ENCODE measurements around the gene KIAA1671.

KIAA1671 gene

DNA sequence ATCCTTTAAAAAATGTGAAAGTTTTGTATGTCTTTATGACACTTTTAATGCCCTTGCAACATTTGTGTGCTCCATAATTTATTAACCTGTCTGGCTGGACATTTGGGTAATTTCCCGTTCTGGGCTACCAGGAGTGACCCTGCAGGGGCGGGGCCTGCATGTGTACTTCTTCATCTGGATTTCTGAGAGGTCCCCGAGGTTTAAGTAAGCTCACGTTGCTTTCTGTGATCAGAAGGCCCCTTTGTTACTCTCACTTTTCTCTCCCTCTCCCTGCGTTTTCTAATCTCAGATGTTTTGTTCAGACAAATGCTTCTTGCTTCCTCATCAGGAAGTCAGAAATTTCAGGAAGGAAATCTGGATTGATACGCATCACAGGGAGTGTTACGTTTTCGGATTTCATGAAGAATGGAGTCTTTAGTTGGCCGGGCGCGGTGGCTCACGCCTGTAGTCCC lies 168.3 kb downstream of the KIAA1671 start:
- no peak for DNase-seq

GRCh38 chr22:25122136-25122764 lies 169.7 kb downstream of the KIAA1671 start:
- DNase-seq: no peak

- no peak for DNase-seq
These were observed 171.2 kb downstream of the KIAA1671 start for GRCh38 chr22:25123677-25124076.

DNA sequence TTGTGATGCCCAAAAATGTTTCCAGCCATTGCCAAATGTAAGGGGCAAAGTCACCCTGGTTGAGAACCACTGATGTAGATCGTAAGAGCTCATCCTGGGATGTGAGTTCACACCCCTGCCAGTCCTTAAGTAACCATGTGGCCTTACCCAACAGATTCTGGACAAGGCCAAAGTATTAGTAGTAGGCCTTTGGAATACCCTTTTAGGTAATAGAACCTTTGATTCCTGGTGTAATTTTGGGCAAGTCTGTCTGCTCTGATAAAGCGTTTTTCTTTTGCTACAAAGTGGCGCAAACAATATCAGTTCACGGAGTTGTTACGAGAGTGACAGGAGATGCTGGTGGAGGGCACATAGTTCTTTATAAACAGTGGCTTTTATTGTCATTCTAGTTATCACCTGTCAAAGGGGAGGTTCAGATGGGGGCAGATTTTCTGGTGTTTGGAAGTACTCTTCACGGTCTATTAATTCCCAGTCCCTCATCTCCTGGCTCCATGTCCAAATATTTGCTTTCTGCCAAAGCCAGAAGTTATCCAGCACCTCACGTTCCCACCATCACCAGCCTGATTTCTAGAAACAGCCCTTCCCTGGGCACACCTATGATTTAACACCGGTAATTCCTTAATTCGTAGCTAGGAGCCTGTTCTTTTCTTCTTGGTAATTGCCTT lies 173.3 kb downstream of the KIAA1671 start:
- no peak for DNase-seq

- DNase-seq: no peak
These were observed 174.0 kb downstream of the KIAA1671 start for GRCh38 chr22:25126510-25126909.

DNA sequence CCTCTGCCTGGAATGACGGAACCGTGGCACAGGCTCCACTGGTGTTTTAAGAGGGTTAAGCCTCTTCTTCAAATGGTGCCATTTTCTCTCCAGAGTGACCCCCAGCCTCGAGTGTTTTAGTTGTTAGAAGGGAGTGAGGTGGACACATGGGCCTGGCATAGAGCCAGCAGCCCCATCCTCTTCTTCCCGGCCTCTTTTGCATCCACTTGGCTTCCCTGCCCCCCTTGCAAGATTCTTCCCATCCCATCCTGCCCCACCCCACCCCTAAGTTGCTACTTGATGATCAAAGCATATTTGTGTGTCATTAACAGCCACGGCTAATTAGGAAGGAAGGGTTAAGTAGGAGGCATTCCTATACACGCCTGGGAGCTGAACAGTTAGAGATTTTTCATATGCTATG lies 174.8 kb downstream of the KIAA1671 start:
- no peak for DNase-seq

DNA sequence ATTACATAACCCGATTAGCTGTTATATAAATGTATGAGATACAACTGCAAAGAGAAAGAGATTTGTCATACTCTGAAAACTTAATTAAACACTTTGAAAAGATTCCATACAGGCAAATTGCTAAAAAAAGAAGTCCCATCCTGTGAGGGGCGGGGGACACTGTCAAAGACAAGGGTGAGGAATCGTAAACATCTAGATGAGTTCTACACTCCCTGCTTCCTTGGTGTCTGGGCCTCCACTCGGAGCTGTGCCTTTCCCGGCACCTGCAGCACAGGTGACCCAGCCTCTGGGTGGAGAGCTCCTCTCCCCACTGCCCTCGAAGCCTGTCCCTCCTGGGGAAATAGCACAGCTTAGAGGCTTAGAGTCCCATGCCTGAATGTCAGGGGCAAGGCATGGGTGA lies 177.9 kb downstream of the KIAA1671 start:
- DNase-seq: no peak

- no peak for DNase-seq
These were observed 178.8 kb downstream of the KIAA1671 start for GRCh38 chr22:25131198-25131887.

- no peak for DNase-seq
These were observed 181.5 kb downstream of the KIAA1671 start for GRCh38 chr22:25134028-25134427.

- DNase-seq: no peak
These were observed 181.9 kb downstream of the KIAA1671 start for GRCh38 chr22:25134451-25134850.

GRCh38 chr22:25136953-25137576 lies 184.5 kb downstream of the KIAA1671 start:
- DNase-seq: no peak

- no peak for DNase-seq
These were observed 185.3 kb downstream of the KIAA1671 start for GRCh38 chr22:25137577-25138525.

GRCh38 chr22:25139062-25139461 lies 186.5 kb downstream of the KIAA1671 start:
- no peak for DNase-seq

DNA sequence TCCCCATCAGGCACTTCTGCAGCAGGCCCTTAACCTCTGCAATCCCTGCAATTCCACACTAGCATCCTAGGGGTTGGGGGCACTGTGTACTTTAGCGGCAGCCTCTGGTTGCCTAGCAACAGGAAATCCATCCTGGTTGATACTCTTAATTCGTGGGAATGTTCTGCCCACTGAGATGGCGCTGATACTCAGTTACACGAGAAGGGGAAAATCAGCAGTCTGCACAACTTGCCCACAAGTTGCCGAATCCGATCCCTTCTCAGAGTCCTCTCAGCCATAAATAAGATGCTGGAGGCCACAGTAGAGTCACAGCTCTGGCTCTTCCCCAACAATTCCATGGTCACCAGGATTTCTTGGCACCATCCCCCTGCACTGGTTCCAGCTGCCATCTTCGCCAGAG lies 189.6 kb downstream of the KIAA1671 start:
- DNase-seq: no peak

DNA sequence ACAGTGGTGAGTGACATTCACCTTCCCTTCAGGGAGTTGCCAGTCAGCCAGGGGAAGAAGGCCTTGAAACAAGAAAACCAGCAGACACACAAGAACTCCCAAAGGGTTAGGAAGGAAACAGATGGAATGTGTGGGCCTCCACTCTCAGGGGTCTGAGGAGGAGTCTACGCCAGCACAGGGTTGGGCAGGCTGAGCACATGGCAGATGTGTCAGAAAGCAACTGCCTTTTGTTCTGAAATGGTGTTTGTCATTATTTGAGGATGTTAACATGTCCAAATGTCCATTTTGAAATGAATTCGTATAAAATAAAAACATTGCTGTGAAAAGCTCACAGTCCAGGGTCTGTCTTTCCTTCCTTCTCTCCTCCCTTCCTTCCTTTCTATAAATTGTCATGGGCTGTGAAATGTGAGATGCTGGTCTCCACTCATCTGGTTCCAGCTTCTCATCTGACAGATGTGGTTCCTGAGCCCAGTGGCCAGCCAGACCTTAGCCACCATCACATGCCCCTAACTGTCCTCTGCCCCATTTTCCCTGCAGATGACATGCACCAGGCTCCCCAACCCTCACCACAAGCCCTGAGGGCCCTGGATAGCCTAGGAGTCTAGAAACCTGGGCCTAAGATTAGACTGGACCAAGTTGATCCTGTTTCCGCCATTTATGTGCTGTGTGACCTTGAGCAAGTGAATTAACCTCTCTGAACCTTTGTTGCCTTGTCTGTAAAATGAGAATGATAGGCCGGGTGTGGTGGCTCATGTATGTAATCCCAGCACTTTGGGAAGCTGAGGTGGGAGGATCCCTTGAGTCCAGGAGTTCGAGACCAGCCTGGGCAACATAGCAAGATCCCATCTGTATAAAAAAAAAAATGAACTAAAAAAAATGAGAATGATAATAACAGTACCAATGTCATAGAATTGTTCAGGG lies 190.9 kb downstream of the KIAA1671 start:
- DNase-seq: no peak

DNA sequence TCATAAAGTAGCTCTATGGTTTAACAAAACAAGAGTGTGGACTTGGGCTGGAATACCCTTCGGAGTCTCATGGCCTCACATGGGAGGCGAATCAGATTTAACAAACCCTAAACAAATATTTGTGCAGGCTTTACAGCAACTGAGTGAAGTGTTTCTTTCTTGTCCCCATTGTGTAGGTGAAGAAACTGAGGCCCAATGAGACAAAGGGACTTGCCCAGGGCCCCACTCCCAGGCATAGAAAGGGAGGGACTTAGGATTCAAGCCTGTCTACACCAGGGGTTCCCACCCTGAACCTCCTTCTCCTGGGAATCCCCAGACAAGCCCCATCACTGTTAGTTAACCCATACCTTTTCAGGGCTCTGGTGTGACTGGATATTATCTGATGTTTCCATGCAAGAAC lies 192.0 kb downstream of the KIAA1671 start:
- DNase-seq: no peak

DNA sequence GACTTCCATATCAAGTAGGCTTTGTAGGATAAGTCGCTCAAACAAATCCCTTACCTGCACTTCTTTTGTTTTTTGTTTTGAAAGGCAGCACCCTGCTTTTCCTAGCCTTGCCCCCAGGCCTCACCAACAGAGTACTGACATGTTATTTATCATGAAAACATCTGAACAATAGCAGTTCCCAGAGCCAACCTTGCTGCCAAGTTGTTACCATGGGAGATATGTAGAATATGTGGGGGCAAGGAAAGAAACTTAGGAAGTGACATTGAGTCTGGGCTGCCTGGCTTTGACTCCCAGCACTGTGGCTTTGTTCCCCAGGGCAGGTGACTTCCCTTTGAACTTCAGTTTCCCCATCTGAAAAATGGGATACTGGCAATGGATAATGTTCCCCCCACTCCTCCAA lies 193.8 kb downstream of the KIAA1671 start:
- no peak for DNase-seq

GRCh38 chr22:25146906-25147641 lies 194.6 kb downstream of the KIAA1671 start:
- DNase-seq: no peak

DNA sequence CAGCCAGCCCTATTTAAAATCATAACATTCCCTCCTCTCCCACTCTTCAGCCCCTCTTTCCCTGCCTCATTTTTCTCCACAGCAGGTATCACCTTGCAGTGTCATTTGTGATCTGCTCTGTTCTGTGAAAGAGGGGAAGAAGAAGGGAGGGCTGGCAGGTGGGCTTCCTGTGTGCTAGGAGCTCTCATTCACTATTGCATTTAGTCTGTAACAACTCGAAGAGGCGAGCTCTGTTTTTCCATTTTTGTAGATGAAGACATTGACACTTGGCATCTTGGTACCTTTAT lies 195.1 kb downstream of the KIAA1671 start:
- no peak for DNase-seq

DNA sequence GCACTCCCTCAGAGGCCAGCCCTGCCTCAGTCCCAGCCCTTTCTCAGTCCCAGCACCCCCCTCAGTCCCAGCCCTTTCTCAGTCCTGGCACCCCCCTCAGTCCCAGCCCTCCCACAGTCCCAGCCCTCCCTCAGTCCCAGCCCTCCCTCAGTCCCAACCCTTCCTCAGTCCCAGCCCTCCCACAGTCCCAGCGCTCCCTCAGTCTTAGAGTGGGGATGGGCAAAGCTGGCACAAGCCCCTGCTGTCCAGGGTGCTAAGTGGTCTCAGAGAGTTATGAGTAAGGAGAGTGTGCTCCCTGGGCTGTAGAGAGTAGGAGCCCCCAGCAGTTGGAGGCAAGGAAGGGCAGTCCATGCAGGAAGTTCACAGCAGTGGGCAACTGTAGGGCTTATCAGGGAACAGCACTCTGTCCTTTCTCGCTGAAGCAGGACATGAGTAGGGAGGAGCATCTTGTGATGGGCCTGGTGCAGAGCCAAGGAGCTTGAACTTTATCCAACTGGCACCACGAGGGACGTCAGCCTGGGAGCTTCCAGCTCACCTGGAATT lies 195.7 kb downstream of the KIAA1671 start:
- DNase-seq: no peak

- DNase-seq: no peak
These were observed 196.5 kb downstream of the KIAA1671 start for GRCh38 chr22:25149014-25149413.
